Peyer's patch (tissue), 4 donors: ENCODE measurements around the gene ARHGAP31.

Experiments
- CTCF ChIP-seq, 6 experiments: fragments of 450-650 bp in 4 of 6; fragments of 200-600 bp in 2 of 6; sonication (generic) in 1 of 6; IDR thresholded peaks; one replicate each; pipeline ENCODE4 v1.5.1; 2017 to 2019; ENCODE audit warnings: antibody characterized with exemption in 6 of 6, mild to moderate bottlenecking in 3 of 6, moderate library complexity in 1 of 6
- POLR2A ChIP-seq, 2 donors: fragments of 450-650 bp; IDR thresholded peaks; one replicate each; pipeline ENCODE4 v1.5.1; 2017; ENCODE audit warnings: antibody characterized with exemption in 2 of 2, mild to moderate bottlenecking in 2 of 2, moderate library complexity in 2 of 2

- TF ChIP-seq CTCF (IDR thresholded peaks at IDR 0.05): no peak
- TF ChIP-seq POLR2A (IDR thresholded peaks at IDR 0.05): no peak
Measured at GRCh38 chr3:119359476-119360326, 65.5 kb downstream of the ARHGAP31 start.
